IPS-NIHi11 (cell line): Measurements from ENCODE around the gene NDUFB4.
"Not testable (repeated sequence)": the region's sequence is repeated elsewhere in the genome, so short reads cannot be mapped to it uniquely, and the experiment has no call there.

Source experiments
- DNase-seq: peaks from one replicate; pipeline ENCODE4 v3.0.0; 2012; ENCODE audit warnings: mixed read lengths, low spot score

Gene NDUFB4

DNA sequence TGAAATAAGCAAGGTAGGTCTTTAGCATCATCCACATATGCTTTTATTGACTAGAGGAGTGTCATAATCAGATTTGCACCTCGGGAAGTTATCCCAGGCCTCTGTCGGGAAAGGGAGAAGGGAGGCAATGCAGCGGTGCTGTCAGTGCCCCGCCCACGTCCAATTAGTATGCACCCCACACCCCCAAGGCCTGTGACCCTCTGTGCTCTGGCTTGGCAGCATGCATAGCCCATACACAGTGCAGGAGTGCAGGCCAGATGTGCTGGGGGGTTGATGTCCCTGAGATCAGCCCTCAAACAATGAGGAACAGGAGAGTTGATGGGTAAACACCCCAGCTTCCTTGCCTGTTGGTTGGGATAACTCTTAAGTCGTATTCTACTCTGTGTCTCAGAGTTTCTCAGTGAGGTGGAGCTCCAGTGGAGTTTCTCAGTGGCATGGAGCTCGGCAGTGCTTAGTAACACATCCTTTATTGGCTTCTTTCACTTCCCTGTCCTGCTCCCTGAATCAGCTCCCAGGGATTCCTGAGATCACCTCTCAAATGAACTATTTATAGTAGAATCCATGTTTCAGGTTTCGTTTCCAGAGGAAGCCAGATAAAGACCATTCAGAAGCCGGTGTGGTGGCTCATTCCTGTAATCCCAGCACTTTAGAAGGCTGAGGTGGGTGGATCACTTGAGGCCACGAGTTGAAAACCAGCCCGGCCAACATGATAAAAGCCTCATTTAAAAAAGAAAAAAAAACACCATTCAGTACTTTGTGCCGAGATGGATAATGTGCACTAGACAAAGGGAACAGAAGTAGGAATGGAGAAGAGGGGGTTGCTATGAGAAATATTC is 26.7 kb upstream of the NDUFB4 start:
- no peak for DNase-seq

DNA sequence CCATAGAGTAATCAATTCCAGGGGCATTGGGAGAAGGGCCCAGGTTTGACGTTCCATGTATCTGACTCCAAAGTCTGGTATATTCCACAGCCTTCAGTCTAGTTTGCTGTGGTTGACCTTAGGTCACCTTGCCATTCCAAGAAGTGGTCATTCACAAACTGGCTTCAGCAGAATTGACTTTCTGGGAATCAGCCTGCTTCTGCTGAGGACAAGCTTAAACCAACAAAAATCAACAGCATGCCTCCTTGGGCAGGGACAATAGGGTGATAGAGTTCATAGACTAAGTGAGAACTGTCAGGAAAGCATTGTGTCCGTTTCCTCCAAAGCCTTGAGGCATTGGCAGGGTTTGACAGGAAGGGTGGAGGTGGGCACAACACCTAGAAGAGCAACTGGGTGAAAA is 24.1 kb upstream of the NDUFB4 start:
- no peak for DNase-seq

DNA sequence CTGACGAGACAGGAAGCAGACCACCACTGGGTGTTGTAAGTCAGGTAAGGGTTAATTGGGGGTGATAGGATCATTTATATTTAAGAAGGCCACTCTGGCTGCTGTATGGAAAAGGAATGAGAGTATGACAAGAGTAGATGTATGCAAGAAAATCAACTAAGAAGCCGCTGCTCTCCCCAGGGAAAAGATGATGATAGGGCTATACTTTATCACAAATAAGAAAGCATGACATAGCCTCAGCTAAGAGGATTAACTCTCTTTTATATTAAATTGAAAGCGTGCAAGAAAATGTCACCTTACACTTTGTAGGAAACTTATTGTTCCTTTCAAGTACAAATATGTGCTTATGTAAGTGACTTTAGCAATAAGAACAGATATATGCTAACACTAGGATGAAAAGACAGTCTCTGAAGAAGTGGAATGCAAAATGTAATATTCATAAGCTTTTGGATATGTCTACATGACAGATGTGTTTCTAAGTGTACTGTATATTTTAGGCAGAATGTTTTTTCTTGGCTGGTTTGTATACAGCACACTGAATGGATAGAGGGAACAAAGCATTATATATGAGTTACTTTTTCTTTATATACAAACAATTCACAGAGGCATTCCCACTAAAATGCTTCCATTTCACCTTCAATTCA is 8.7 kb upstream of the NDUFB4 start:
- no peak for DNase-seq

DNA sequence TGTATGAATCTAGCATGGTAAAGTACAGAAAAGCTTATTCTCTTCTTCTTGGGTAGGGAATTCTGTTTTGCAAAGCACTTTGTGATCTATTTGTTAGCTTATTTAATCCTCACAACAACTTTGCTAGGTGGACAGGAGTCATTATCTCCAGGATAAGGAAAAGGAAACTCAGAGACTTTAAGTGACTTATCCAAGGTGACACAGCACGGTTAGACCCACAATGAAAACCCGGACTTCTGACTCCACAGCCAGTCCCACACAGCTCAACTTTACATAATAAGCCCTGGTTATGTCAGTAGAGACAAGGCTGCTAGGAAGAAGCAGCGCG is 384 bp upstream of the NDUFB4 start:
- DNase-seq, result no peak

DNA sequence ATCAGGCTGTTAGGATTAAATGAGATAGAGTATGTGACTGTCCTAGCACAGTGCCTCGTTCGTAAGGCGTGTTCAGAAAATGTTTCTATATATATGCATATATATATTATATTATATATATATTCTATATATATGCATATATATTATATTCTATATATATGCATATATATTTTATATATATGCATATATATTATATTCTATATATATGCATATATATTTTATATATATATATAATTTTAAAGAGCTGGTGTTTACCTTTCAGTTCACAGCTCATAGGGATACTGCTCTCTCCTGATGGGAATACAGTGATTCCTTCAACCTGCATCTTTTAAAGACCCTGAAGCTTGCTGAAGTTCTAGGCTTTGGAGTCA is 702 bp downstream of the NDUFB4 start:
- DNase-seq, result no peak

DNA sequence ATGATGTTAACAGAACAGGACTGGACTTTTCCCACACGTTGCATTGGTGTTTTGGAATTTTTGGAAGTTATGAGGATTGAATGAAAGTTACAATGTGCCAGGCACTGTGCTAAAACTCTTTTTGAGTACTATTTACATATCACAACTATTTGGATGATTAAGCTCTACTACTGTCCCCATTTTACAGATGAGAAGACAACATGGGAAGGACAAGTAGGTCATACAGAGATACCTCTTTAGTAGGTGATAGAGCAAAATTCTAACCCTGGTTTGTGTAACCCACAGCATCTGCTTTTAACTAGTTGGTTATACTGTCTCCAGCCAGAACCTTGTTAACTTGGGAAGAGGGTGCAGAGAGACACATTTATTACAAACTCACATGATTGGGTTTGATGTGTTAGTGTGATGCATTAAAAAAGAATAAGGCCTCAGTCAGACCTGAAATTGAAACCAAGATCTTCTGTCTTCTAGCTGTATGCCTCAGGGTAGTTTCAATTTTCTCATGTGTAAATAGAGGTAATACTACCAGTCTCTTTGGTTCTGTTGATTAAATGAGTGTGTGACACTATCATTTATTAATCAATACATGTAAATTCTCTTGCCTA is 1.4 kb downstream of the NDUFB4 start:
- no peak for DNase-seq

DNA sequence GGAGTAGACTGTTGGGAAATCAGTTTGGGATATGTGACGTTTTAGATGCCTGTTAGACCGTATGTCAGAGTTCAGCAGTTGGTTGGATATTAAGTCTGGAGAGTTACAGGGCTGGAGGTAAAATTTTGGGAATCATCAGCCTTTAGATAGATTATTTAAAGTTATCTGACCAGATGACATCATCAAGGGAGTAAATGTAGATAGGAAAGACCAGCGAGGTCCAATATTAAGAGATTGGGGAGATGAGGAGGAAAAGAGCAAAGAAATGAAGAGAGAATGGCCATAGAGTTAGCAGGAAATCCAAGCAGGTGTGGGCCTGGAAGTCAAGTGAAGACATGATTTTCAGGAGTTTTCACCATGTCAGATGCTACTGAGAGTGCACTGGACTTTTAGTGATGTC is 3.1 kb downstream of the NDUFB4 start:
- no peak for DNase-seq

DNA sequence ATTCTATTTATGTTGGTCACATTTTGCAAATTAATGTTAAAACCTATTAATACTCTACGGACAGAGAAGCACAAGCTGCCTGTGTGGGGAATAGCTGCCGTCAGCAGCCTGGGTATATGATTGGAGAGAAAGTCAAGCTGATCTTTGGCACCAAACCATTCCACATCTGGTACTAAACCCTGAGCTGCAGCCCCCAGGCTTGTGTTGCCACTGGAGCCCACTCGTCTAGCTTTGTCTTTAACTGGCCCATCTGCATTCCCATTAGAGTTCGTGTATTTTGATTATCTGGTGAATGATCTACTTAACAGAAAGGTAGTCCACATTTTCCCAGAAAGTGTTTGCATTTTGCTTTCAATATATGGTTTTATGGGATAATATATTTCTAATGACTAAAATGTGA is 5.4 kb downstream of the NDUFB4 start:
- no peak for DNase-seq

DNA sequence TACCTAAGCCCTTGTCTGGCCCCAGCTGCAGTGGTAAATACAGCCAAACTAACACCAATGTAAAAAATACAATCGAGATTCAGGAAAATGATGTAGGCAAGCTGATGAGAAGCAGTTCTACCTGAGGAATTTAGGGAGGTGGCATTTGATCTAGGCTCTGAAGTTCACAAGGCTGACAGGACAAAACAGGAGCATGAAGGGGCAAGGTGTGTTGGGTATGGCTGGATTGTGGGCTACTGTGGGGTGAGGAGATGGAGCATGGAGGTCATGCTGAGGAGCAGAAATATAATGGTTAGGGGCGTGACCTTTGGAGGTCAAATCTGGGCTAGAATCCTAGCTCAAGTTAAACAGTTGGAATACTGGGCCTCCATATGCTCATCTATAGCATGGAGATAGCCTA is 6.5 kb downstream of the NDUFB4 start:
- no peak for DNase-seq

DNA sequence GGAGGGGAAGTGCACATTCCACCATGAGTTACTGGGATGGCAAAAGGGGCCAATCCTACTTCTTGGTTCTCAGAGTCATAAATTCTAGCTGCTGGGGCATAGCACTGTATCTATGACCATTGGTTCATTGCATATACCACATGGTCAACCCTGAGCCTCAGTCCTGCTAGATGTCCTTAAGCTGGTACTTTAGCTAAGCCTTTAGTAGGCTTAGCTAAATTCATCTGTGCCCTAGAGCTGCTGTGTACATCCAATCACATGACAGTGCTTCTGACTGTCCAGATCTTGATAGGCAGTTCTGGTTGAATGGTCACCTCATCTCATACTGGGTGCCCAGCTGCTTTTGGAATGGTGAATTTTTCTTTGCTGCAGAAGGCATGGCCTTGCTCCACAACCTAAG is 8.2 kb downstream of the NDUFB4 start:
- DNase-seq, result no peak

DNA sequence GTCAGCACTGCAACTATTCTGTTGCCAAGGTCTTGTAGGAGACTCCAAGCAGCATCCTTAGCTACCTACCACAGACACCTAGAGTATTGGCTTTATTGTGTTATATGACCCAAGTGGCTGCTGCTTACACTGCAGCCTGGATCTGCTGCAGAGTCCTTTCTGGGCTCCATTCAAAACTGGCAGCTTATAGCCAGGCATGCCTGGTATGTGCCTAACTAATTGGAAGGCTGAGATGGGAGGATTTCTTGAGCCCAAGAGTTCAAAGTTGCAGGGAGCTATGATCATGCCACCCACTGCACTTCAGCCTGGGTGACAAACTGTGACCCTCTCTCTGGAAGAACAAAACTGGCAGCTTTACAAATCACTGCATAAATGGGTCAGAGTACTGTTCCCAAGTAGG is 8.6 kb downstream of the NDUFB4 start:
- DNase-seq, result no peak

DNA sequence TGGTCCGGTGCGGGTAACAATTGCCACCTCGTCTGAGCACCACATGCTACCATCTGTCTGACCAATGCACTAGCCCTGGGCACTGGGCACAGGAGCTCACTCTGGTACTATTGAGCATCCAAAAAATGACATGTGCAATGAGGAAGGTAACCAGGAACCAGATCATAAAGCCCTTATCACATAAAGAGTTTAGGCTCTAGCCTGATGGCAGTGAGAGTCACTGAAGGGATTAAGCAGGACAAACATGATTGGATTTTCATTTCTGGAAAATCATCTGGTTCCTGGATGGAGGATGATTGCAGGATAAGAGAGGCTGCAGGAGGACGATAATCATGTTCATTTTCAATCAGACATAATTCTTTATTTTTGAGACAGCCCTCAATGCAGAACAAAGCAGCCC is 12.4 kb downstream of the NDUFB4 start:
- no peak for DNase-seq

DNA sequence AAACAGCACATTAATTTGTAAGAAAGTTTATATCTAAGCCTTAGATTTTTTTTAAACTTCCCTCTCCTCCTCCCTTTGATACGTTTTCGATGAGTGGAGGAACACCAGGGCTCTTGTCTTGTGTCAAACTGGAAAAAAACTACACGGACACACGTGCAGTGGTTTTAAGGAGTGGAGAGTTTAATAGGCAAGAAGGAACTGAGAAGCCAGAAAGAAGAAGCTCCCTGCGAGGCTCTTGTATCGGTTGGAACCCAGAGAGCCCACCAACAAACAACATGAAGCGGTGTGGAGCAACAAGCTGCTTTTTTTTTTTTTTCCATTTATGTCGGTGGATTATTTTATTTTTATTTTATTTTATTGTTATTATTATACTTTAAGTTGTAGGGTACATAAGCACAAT is 18.6 kb downstream of the NDUFB4 start:
- DNase-seq, result no peak

DNA sequence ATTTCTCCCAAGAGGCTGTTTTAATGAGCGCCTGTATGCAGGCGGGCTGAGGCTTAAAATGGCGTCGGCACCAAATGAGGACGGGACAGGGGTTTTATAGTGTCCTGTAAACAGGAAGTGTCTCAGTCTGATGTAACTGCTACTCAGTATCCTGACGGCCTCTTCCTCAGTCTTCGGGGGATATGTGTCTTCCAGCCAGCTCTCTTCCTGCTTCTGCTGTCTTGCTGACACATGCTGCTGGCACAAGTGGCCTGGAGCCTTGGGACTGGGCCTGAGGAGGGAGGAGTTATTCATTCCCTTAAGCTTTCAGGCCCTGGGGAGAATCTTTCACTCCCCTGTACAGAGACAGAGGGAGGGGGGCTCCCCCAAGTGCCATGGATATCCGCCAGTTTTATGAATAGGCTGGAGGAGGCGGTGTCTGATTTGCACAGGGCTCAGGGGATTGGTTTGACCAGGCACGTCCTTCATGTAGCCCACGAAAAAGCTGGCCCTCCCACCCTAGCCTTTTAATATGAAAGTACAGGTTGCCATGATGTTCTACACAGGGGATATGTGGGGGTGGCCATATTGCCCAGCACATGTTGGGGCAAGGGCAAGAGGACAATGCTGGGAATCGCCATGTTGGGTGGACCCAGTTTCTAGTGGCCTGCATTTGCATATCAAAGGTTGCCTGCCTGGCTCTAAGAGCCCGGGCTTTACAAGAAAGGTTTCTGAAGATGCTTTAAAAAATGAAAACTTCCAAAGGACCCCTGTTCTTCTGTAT is 19.9 kb downstream of the NDUFB4 start:
- DNase-seq, result no peak

DNA sequence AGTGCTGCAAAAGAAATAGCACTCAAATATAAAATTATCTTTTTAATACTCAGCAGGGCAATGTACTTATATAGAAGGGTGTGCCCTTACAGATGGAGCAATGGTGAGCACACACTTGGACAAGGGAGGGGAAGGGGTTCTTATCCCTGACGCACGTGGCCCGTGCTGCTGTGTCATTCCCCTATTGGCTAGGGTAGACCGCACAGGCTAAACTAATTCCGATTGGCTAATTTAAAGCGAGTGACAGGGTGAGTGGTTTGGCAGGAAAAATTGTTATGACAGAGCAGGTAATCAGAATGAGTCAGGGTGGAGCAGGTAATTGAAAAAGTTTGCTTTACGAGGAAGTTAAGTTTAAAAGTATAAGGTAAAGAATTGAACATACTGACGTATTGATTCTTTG is 20.6 kb downstream of the NDUFB4 start:
- DNase-seq, result not testable (repeated sequence)

DNA sequence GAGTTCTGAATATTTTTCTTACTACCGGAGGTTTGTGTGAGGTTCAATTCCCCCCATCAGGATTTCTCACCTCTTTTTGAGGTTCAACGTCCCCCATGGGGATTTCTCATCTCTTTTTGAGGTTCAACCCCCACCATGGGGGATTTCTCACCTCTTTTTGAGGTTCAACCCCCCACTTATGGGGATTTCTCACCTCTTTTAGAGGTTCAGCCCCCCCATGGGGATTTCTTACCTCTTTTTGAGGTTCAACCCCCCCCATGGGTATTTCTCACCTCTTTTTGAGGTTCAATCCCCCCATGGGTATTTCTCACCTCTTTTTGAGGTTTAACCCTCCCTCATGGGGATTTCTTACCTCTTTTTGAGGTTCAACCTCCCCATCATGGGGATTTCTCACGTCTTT is 26.3 kb downstream of the NDUFB4 start:
- DNase-seq, result no peak

DNA sequence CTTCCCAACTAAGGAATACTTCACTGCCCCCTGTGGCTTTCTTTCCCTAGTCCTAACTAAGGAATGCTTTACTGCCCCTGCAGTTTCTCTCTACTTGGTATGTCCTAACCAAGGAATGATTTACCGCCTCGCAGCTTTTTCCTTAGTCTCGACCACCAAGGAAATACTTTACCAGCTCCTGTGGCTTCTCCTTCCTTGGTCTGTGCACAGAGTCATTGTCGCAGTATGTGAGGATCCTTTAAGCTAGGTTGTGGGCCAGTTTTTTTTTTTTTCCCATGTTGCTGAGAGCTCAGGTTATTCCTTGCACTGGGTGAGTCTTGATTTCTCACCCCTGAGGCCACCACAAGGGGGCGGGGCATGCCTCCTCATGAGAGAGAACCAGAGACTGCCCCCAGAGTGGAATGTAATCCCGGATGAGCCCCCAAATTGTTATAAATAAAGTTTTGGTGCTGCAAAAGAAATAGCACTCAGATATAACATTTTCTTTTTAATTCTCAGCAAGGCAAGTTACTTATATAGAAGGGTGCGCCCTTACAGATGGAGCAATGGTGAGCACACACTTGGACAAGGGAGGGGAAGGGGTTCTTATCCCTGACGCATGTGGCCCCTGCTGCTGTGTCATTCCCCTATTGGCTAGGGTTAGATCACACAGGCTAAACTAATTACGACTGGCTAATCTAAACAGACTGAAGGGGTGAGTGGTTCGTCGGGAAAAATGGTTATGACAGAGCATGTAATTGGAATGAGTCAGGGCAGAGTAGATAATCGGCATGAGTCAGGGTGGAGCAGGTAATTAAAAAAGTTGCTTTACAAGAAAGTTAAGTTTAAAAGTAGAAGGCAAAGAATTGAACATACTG is 27.0 kb downstream of the NDUFB4 start:
- no peak for DNase-seq

DNA sequence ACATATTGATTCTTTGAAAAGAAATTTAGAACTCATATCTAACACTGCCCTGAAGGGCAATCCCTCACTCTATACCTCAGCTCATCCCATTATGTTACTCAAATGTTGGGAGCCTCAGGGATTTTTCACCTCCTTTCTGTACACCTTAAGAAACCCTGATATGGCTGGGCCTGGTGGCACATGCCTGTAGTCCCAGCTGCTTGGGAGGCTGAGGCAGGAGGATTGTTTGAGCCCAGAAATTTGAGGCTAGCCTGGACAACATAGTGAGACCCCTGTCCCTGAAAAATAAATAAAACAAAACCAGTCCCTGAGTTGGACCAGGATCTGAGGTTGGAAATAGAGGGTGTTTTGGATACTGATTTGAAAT is 27.6 kb downstream of the NDUFB4 start:
- DNase-seq, result no peak

DNA sequence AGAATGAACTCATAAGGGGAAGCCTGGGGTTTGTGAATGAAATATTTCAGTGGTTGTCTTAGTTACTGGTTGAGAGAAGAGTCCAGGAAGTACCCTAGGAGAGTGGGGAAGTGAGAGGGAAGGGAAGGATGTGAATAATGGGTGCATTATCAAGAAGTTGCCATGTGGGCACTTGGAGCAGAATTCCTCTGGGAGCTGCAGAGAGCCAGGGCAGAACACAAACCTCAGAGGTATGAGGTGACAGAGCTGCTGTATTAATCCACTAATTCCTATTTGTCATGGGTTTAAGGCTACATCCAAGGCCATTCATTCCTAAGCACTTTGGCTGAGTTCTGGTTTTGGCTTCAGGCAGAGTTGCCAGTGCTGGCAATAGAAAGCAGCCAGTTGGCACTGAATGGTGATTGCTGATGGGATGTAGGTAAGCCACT is 29.0 kb downstream of the NDUFB4 start:
- no peak for DNase-seq

DNA sequence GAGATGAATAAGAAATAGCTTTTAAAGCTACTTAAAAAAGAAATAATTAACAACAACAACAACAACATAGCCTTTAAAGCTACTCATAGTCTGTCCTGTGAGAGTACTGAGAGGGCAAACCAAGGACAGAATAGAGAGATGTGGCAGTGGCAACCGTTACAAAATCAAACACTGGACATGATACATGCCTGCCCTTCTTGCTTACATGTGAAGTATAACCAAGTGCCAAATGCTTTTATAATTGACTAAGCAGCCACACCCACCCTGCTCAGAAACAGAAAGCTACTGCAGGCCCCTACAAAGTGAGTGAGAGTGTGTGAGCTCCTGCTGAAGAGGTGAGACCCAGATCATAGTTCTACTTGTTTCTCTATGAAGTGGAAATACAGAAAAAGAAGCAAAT is 38.4 kb downstream of the NDUFB4 start:
- DNase-seq, result no peak

DNA sequence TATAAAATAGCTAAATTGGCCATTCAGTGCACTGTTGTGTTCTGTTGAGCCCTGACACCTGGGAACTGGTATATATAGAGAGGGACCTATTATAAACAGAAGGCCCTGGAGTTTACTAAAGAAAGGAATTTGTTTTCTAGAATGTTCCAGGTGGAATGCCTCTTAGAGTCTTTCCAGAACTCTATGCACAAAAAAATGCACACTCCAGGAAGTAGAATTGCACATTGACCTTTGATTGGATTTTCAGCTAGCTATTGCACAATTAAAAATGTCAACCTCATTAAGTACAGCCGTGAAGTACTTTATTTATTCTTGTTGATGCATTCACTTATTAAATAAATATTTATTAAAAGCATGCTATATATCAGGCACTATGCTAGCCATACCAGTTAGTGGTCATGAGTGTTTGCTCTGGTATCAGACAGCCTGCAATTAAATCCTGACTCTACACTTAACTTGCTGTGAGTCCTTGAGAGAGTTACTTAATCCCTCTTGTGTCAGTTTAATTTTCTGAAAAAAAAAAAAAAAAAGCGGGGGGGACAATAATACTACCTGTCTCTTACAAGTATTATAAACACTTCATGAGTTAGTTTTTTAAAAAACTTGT is 40.8 kb downstream of the NDUFB4 start:
- DNase-seq, result no peak
